Osteoblast (primary cell): ENCODE measurements around the gene WTAP. TPM values are rescaled to one million over a fixed set of nuclear protein-coding genes. Genes with fewer than 3 reads are reported as not detected.
A peak's percentile ranks its signal among the peaks of the same experiment; 100 is the strongest.
"Not testable (repeated sequence)": the region's sequence is repeated elsewhere in the genome, so short reads cannot be mapped to it uniquely, and the experiment has no call there.

ENCODE experiments used
- DNase-seq: peaks from one replicate; pipeline ENCODE4 v3.0.0; 2011; ENCODE audit warnings: low spot score, mixed read lengths; ENCODE audit not compliant: insufficient read length; ENCODE audit errors: missing footprints
- H2AFZ ChIP-seq: 2 replicates; pipeline ENCODE4 v1.6.0; 2011; ENCODE audit warnings: mild to moderate bottlenecking, low read length
- H3K27ac ChIP-seq: 2 replicates; pipeline ENCODE4 v1.5.1; 2011; ENCODE audit warnings: mild to moderate bottlenecking, low read depth, low read length, moderate library complexity
- H3K27me3 ChIP-seq: 2 replicates; pipeline ENCODE4 v1.6.0; 2012; ENCODE audit warnings: mild to moderate bottlenecking, control low read depth, inconsistent platforms, low read length, moderate library complexity; ENCODE audit not compliant: insufficient read depth
- H3K36me3 ChIP-seq: 2 replicates; pipeline ENCODE4 v1.5.1; 2011; ENCODE audit warnings: mild to moderate bottlenecking, low read length, control low read depth, moderate library complexity; ENCODE audit not compliant: insufficient read depth
- H3K4me1 ChIP-seq: 2 replicates; pipeline ENCODE4 v1.5.1; 2011; ENCODE audit warnings: mild to moderate bottlenecking, low read length, control low read depth, moderate library complexity; ENCODE audit not compliant: insufficient read depth
- H3K4me2 ChIP-seq: 2 replicates; pipeline ENCODE4 v1.6.0; 2011; ENCODE audit warnings: mild to moderate bottlenecking, low read length; ENCODE audit not compliant: insufficient read depth
- H3K4me3 ChIP-seq: fragments of 200-600 bp; sonication (generic); 3 replicates; pipeline ENCODE4 v1.5.1; 2012; ENCODE audit warnings: mild to moderate bottlenecking, low read length, inconsistent platforms; ENCODE audit not compliant: insufficient read depth
- H3K79me2 ChIP-seq: 2 replicates; pipeline ENCODE4 v1.6.0; 2012; ENCODE audit warnings: mild to moderate bottlenecking, low read length, control low read depth, inconsistent platforms; ENCODE audit not compliant: insufficient read depth
- H3K9me3 ChIP-seq: 2 replicates; pipeline ENCODE4 v1.5.1; 2011; ENCODE audit warnings: low read depth, low read length, control low read depth
- H4K20me1 ChIP-seq: 2 replicates; pipeline ENCODE4 v1.6.0; 2012; ENCODE audit warnings: mild to moderate bottlenecking, low read length, control low read depth; ENCODE audit not compliant: insufficient read depth
- CTCF ChIP-seq: IDR thresholded peaks from 2 replicates; pipeline ENCODE4 v1.5.1; 2011; ENCODE audit warnings: mild to moderate bottlenecking, low read depth, low read length, moderate library complexity; ENCODE audit errors: extremely low read depth
- total RNA-seq: library from RNA; depleted of rRNA; stranded (reverse); fragments of >200 nt; gene quantifications from 2 replicates; pipeline ENCODE4 v1.2.3, GENCODE V29; 2012

Gene WTAP
- total RNA-seq, 1 donor = 119 TPM

- no peak overlapping the region for H2AFZ ChIP-seq
- no peaks in the 10 kb centered on the region for H3K27me3 ChIP-seq
- H4K20me1 ChIP-seq = peaks cover 5% of the 10 kb centered on the region
- no peak overlapping the region for H3K27ac ChIP-seq
- peaks cover 49% of the 10 kb centered on the region for H3K79me2 ChIP-seq
- H3K4me1 ChIP-seq = peaks cover 14% of the 10 kb centered on the region
- H3K4me2 ChIP-seq = no peak overlapping the region
- peaks cover 48% of the 10 kb centered on the region for H3K36me3 ChIP-seq
- no peak for TF ChIP-seq CTCF
- no peak overlapping the region for H3K4me3 ChIP-seq
- DNase-seq = no peak
- H3K9me3 ChIP-seq = no peaks in the 10 kb centered on the region
These were observed 40.0 kb upstream of the WTAP start for GRCh38 chr6:159687341-159687740.

GRCh38 chr6:159688266-159688905 lies 38.9 kb upstream of the WTAP start:
- H3K27ac ChIP-seq = no peak overlapping the region
- peaks cover 53% of the 10 kb centered on the region for H3K79me2 ChIP-seq
- H3K4me2 ChIP-seq = no peak overlapping the region
- no peak overlapping the region for H3K4me3 ChIP-seq
- no peaks in the 10 kb centered on the region for H3K27me3 ChIP-seq
- H3K4me1 ChIP-seq = peaks cover 15% of the 10 kb centered on the region
- peaks cover 5% of the 10 kb centered on the region for H4K20me1 ChIP-seq
- no peaks in the 10 kb centered on the region for H3K9me3 ChIP-seq
- H3K36me3 ChIP-seq = peaks cover 41% of the 10 kb centered on the region
- DNase-seq = no peak
- TF ChIP-seq CTCF = no peak
- H2AFZ ChIP-seq = no peak overlapping the region

- no peaks in the 10 kb centered on the region for H3K27me3 ChIP-seq
- no peak for DNase-seq
- peaks cover 54% of the 10 kb centered on the region for H3K79me2 ChIP-seq
- no peak overlapping the region for H2AFZ ChIP-seq
- H3K36me3 ChIP-seq = peaks cover 35% of the 10 kb centered on the region
- H3K27ac ChIP-seq = no peak overlapping the region
- TF ChIP-seq CTCF = no peak
- H3K4me2 ChIP-seq = no peak overlapping the region
- peaks cover 19% of the 10 kb centered on the region for H3K4me1 ChIP-seq
- H3K4me3 ChIP-seq = no peak overlapping the region
- peaks cover 5% of the 10 kb centered on the region for H4K20me1 ChIP-seq
- H3K9me3 ChIP-seq = no peaks in the 10 kb centered on the region
These were observed 38.3 kb upstream of the WTAP start for GRCh38 chr6:159689001-159689400.

- H2AFZ ChIP-seq, H3K4me3 ChIP-seq, DNase-seq, H3K9me3 ChIP-seq, H3K4me2 ChIP-seq, H4K20me1 ChIP-seq, H3K27me3 ChIP-seq: not testable (repeated sequence)
- Histone ChIP-seq H3K27ac (peak overlapping the region; percentile 71), H3K4me1 (peaks cover 22% of the 10 kb centered on the region), H3K36me3 (peaks cover 25% of the 10 kb centered on the region), H3K79me2 (peaks cover 59% of the 10 kb centered on the region)
These were observed 37.2 kb upstream of the WTAP start for GRCh38 chr6:159690135-159690534.
